HUDEP-2 (cell line): ENCODE measurements around the gene PRR35.
"Not testable (repeated sequence)": the region's sequence is repeated elsewhere in the genome, so short reads cannot be mapped to it uniquely, and the experiment has no call there.

Source experiments
- DNase-seq, 76 experiments: peaks; one replicate each; lab custom pipeline; 2025; ENCODE audit not compliant: unreplicated experiment in 76 of 76; lab: John Stamatoyannopoulos, UW

The PRR35 gene

GRCh38 chr16:591231-591630 is 31.0 kb downstream of the PRR35 start:
- no peak for DNase-seq

- DNase-seq = no peak
These were observed 31.8 kb downstream of the PRR35 start for GRCh38 chr16:591892-592517.

- no peak for DNase-seq
These were observed 32.5 kb downstream of the PRR35 start for GRCh38 chr16:592518-593306.

GRCh38 chr16:593406-593805 is 33.2 kb downstream of the PRR35 start:
- DNase-seq = no peak

GRCh38 chr16:593807-594206 is 33.6 kb downstream of the PRR35 start:
- no peak for DNase-seq

- DNase-seq = no peak
These were observed 34.9 kb downstream of the PRR35 start for GRCh38 chr16:595094-595528.

- DNase-seq = no peak
These were observed 35.9 kb downstream of the PRR35 start for GRCh38 chr16:595942-596735.

- DNase-seq = no peak
These were observed 36.5 kb downstream of the PRR35 start for GRCh38 chr16:596736-597060.

- DNase-seq = not testable (repeated sequence)
These were observed 37.5 kb downstream of the PRR35 start for GRCh38 chr16:597655-598054.

- no peak for DNase-seq
These were observed 38.9 kb downstream of the PRR35 start for GRCh38 chr16:598823-599739.

- peak in 4 of 76 experiments; percentile 15 to 28 (median 20) for DNase-seq
These were observed 40.6 kb downstream of the PRR35 start for GRCh38 chr16:600781-601180.

- no peak for DNase-seq
These were observed 43.7 kb downstream of the PRR35 start for GRCh38 chr16:603933-604332.

GRCh38 chr16:606656-607307 is 46.6 kb downstream of the PRR35 start:
- DNase-seq = no peak

GRCh38 chr16:608019-608418 is 47.8 kb downstream of the PRR35 start:
- DNase-seq = no peak

GRCh38 chr16:609316-609715 is 49.1 kb downstream of the PRR35 start:
- DNase-seq = no peak

- no peak for DNase-seq
These were observed 49.8 kb downstream of the PRR35 start for GRCh38 chr16:609984-610383.

GRCh38 chr16:610513-611381 is 50.6 kb downstream of the PRR35 start:
- peak in 16 of 76 experiments; percentile 2 to 33 (median 19) for DNase-seq

GRCh38 chr16:615122-615521 is 54.9 kb downstream of the PRR35 start:
- DNase-seq = no peak
